HepG2 (cell line): Measurements from ENCODE around the gene ZCCHC7. TPM values are rescaled to one million over a fixed set of nuclear protein-coding genes. Genes with fewer than 3 reads are reported as not detected.

Experiments
- ATAC-seq: fragments of 200-7000 bp; cut with Tn5 transposase; 3 replicates; pipeline ENCODE4 v1.9.1; 2020; ENCODE audit warnings: mild to moderate bottlenecking, moderate library complexity
- BruUV-seq: library from RNA; stranded (reverse); fragments of 400-500 nt; replicated peaks from 2 replicates; lab custom pipeline; 2021; lab: Mats Ljungman, UMichigan
- CTCF ChIA-PET: fragments of 300-600 bp; formaldehyde crosslinking; extraction: SDS; loops from one replicate; lab custom pipeline; 2021; ENCODE audit warnings: low total read pairs, inconsistent platforms, low intra/inter-chr PET ratio; lab: Yijun Ruan, JAX
- POLR2A ChIA-PET: fragments of 350-600 bp; sonication (Branson Sonifier 250); formaldehyde crosslinking; loops from one replicate; lab custom pipeline; 2020; ENCODE audit warnings: antibody characterized with exemption, inconsistent platforms; lab: Yijun Ruan, JAX
- DNase-seq: peaks from one replicate; pipeline ENCODE4 v3.0.0-alpha.2; 2015; ENCODE audit warnings: low spot score
- FAIRE-seq: peaks from 3 replicates; lab custom pipeline; 2011; peaks lifted over from hg19 to GRCh38; lab: Jason Lieb, UNC
- H2AFZ ChIP-seq: one replicate; pipeline ENCODE4 v1.6.1; 2011; ENCODE audit warnings: low read length, inconsistent platforms
- H3K27ac ChIP-seq: fragments of 300-600 bp; 3 replicates; pipeline ENCODE4 v1.8.0; 2011; ENCODE audit warnings: mixed run types, mild to moderate bottlenecking, mixed read lengths, low read length, inconsistent platforms; ENCODE audit not compliant: insufficient read depth; ENCODE audit errors: extremely low read length
- H3K27me3 ChIP-seq, 2 experiments: fragments of 200-600 bp in 1 of 2; 2 replicates in 1 of 2; 3 replicates in 1 of 2; pipeline versions ENCODE4 v1.6.0 to v1.8.0; 2011; ENCODE audit warnings: low read length in 2 of 2, mild to moderate bottlenecking in 2 of 2, moderate library complexity in 2 of 2, inconsistent platforms in 1 of 2; ENCODE audit not compliant: insufficient read depth in 2 of 2, control insufficient read depth in 1 of 2
- H3K36me3 ChIP-seq, 2 experiments: fragments of 200-600 bp in 1 of 2; replicated peaks in 1 of 2; 2 replicates in 1 of 2; 3 replicates in 1 of 2; pipeline versions ENCODE4 v1.5.1 to v1.8.0; 2011; ENCODE audit warnings: low read length in 2 of 2, inconsistent platforms in 1 of 2; ENCODE audit not compliant: insufficient read depth in 2 of 2, control insufficient read depth in 1 of 2
- H3K4me1 ChIP-seq: 2 replicates; pipeline ENCODE4 v1.5.1; 2012; ENCODE audit warnings: low read length, inconsistent platforms; ENCODE audit not compliant: insufficient read depth
- H3K4me2 ChIP-seq: 2 replicates; pipeline ENCODE4 v1.6.0; 2011; ENCODE audit warnings: low read depth, low read length, inconsistent platforms
- H3K4me3 ChIP-seq, 3 experiments: fragments of 200-600 bp in 1 of 3; sonication (generic), shearing (Covaris generic) in 1 of 3; replicated peaks in 1 of 3; 2 replicates each; pipeline ENCODE4 v1.5.1; 2011 to 2016; ENCODE audit warnings: low read length in 3 of 3, inconsistent platforms in 2 of 3, low read depth in 2 of 3, mild to moderate bottlenecking in 2 of 3, control low read depth in 1 of 3, mixed read lengths in 1 of 3; ENCODE audit not compliant: insufficient read depth in 1 of 3
- H3K79me2 ChIP-seq: one replicate; pipeline ENCODE4 v1.6.1; 2011; ENCODE audit warnings: low read length, inconsistent platforms; ENCODE audit not compliant: insufficient read depth
- H3K9ac ChIP-seq: 2 replicates; pipeline ENCODE4 v1.6.0; 2011; ENCODE audit warnings: mild to moderate bottlenecking, low read depth, low read length, inconsistent platforms; ENCODE audit not compliant: insufficient read depth
- H3K9me3 ChIP-seq: 2 replicates; pipeline ENCODE4 v1.5.1; 2012; ENCODE audit warnings: mild to moderate bottlenecking, low read length
- H4K20me1 ChIP-seq: 2 replicates; pipeline ENCODE4 v1.6.0; 2011; ENCODE audit warnings: inconsistent platforms, mild to moderate bottlenecking, low read length, moderate library complexity; ENCODE audit not compliant: insufficient read depth
- ASH2L ChIP-seq: fragments of 300-600, 200-600 bp; sonication (generic); IDR thresholded peaks from 2 replicates; pipeline ENCODE4 v1.7.0; 2017; ENCODE audit warnings: low read depth, mild to moderate bottlenecking, moderate library complexity, mixed read lengths, low read length; ENCODE audit not compliant: insufficient read length
- ATF7-NPFF ChIP-seq: sonication (generic); formaldehyde crosslinking; IDR thresholded peaks from 2 replicates; pipeline ENCODE4 v1.8.1; 2023; ENCODE audit warnings: mild to moderate bottlenecking, low read depth, missing genetic modification reagents, moderate library complexity
- CAMTA2 ChIP-seq: sonication (generic); formaldehyde crosslinking; IDR thresholded peaks from 2 replicates; pipeline ENCODE4 v1.4.0; 2020; ENCODE audit warnings: mild to moderate bottlenecking, missing genetic modification reagents, borderline replicate concordance
- EED ChIP-seq: sonication (generic); formaldehyde crosslinking; IDR thresholded peaks from 2 replicates; pipeline ENCODE4 v1.5.0; 2020; ENCODE audit warnings: mild to moderate bottlenecking, missing genetic modification reagents
- GABPA ChIP-seq, 2 experiments: IDR thresholded peaks; 2 replicates each; pipeline ENCODE4 v1.6.1; 2011 to 2016; ENCODE audit warnings: low read depth in 2 of 2, low read length in 1 of 2, missing biosample characterization in 1 of 2, missing genetic modification characterization in 1 of 2
- SALL2 ChIP-seq: sonication (generic); formaldehyde crosslinking; IDR thresholded peaks from 2 replicates; pipeline ENCODE4 v1.8.1; 2023; ENCODE audit warnings: mild to moderate bottlenecking, missing genetic modification reagents, inconsistent platforms
- WIZ ChIP-seq: sonication (generic); formaldehyde crosslinking; IDR thresholded peaks from 2 replicates; pipeline ENCODE4 v1.5.1; 2020; ENCODE audit warnings: mild to moderate bottlenecking, missing genetic modification reagents
- ZBTB1 ChIP-seq: sonication (generic); formaldehyde crosslinking; IDR thresholded peaks from 2 replicates; pipeline ENCODE4 v1.4.0; 2020; ENCODE audit warnings: missing genetic modification reagents, borderline replicate concordance
- ZNF235 ChIP-seq: sonication (generic); formaldehyde crosslinking; IDR thresholded peaks from 2 replicates; pipeline ENCODE4 v1.8.1; 2023; ENCODE audit warnings: mild to moderate bottlenecking, missing genetic modification reagents, borderline replicate concordance
- ZNF3 ChIP-seq: IDR thresholded peaks from 2 replicates; pipeline ENCODE4 v1.7.0; 2017; ENCODE audit warnings: inconsistent platforms
- ZNF841 ChIP-seq: sonication (generic); formaldehyde crosslinking; IDR thresholded peaks from 2 replicates; pipeline ENCODE4 v1.8.1; 2023; ENCODE audit warnings: missing genetic modification reagents, borderline replicate concordance
- WGBS: methylation state at CpG from one replicate; pipeline ENCODE4 v1.1.6; 2017; ENCODE audit warnings: low lambda C conversion rate; 5-methylcytosine and 5-hydroxymethylcytosine counted together
- in situ Hi-C: cut with HindIII; loops from 2 replicates; pipeline ENCODE4 v1.10.0; 2017; ENCODE audit warnings: low pct_unique_long_range_greater_than_20kb; ENCODE audit not compliant: extremely low pct_ligation_motif_present
- intact Hi-C: fragments of 100-400 bp; cut with micrococcal nuclease; formaldehyde crosslinking; loops from one replicate; pipeline ENCODE4 v1.10.0; 2022; ENCODE audit not compliant: unreplicated experiment
- polyA plus RNA-seq, 8 experiments: library from polyadenylated mRNA; depleted of rRNA in 3 of 8; stranded (reverse) in 7 of 8; unstranded in 1 of 8; fragments of >200 nt; fragmentation: Illumina TruSeq in 4 of 8; extraction: Trizol in 4 of 8; gene quantifications; 2 replicates each; pipeline versions ENCODE4 v1.2.1 to v1.2.3, GENCODE V29; 2011 to 2016; ENCODE audit warnings: low read depth in 4 of 8, missing spikeins in 1 of 8, mixed read lengths in 1 of 8; ENCODE audit not compliant: insufficient read depth in 1 of 8
- total RNA-seq, 5 experiments: library from RNA; depleted of rRNA; stranded (reverse); fragments of >200 nt; fragmentation: Illumina TruSeq; extraction: Trizol; gene quantifications; 2 replicates each; pipeline ENCODE4 v1.2.3, GENCODE V29; 2016; ENCODE audit warnings: low read depth in 1 of 5
- TF ChIP-seq, protein P1 (sequence below): IDR thresholded peaks from 2 replicates; pipeline ENCODE4 v1.6.1; 2012; ENCODE audit warnings: low read length, improper control_type of control experiment

Gene ZCCHC7
- total and polyA plus RNA-seq, 2 of the 13 experiments (the other 11 are each of a cell fraction or from before 2014, with no cell fraction given), result 13.6 to 19.3 TPM

DNA sequence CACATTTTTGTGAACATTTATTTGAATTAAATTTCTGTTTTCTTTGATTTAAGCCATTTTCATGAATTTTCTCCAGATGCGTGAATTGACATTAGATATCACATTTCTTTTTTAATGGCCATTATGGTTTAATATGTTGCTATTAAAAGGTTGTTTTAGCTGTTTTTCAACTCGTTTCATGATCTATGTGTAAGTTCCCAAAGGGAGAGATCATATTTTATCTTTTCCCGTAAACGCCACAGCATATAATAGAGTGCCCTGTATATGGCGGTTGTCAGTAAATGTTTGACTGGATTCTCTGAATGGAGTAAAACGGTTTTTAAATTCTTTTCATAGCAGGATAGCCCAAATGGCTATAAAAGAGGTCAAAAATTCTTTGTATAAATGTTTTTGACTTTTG, 35.8 kb downstream of the ZCCHC7 start:
- Histone ChIP-seq H3K27ac (no peak overlapping the region), H2AFZ (no peak overlapping the region), H3K9ac (no peak overlapping the region), H3K4me3 (no peak overlapping the region), H4K20me1 (no peaks in the 10 kb centered on the region), H3K27me3 (no peaks in the 10 kb centered on the region), H3K9me3 (no peaks in the 10 kb centered on the region), H3K4me1 (no peaks in the 10 kb centered on the region), H3K79me2 (no peaks in the 10 kb centered on the region), H3K4me2 (no peak overlapping the region), H3K36me3 (peaks cover 1 to 7% of the 10 kb centered on the region in 2 experiments; a peak in 4 of 5 replicates)
- POLR2A ChIA-PET, result no interaction called here
- intact Hi-C loops, result no loop called here
- BruUV-seq, result no TSS peak
- 97% methylated on average over 6 of the region's 6 CpGs for WGBS
- no peak for DNase-seq
- FAIRE-seq, result no peak
- TF ChIP-seq, protein P1, sequence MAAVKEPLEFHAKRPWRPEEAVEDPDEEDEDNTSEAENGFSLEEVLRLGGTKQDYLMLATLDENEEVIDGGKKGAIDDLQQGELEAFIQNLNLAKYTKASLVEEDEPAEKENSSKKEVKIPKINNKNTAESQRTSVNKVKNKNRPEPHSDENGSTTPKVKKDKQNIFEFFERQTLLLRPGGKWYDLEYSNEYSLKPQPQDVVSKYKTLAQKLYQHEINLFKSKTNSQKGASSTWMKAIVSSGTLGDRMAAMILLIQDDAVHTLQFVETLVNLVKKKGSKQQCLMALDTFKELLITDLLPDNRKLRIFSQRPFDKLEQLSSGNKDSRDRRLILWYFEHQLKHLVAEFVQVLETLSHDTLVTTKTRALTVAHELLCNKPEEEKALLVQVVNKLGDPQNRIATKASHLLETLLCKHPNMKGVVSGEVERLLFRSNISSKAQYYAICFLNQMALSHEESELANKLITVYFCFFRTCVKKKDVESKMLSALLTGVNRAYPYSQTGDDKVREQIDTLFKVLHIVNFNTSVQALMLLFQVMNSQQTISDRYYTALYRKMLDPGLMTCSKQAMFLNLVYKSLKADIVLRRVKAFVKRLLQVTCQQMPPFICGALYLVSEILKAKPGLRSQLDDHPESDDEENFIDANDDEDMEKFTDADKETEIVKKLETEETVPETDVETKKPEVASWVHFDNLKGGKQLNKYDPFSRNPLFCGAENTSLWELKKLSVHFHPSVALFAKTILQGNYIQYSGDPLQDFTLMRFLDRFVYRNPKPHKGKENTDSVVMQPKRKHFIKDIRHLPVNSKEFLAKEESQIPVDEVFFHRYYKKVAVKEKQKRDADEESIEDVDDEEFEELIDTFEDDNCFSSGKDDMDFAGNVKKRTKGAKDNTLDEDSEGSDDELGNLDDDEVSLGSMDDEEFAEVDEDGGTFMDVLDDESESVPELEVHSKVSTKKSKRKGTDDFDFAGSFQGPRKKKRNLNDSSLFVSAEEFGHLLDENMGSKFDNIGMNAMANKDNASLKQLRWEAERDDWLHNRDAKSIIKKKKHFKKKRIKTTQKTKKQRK, result no peak
- TF ChIP-seq EED (CRISPR knock-in tag) (no peak), ATF7-NPFF (CRISPR knock-in tag) (no peak), ASH2L (no peak), WIZ (no peak), SALL2 (CRISPR knock-in tag) (no peak), ZNF235 (CRISPR knock-in tag) (no peak), ZNF841 (no peak), ZNF3 (CRISPR knock-in tag) (no peak), CAMTA2 (CRISPR knock-in tag) (no peak), GABPA (IDR thresholded peaks at IDR 0.05; ENCODE audit: low read depth, low read length) (no peak), GABPA (CRISPR knock-in tag; IDR thresholded peaks at IDR 0.05; ENCODE audit: low read depth) (no peak), ZBTB1 (no peak)
- CTCF ChIA-PET, result no interaction called here
- no peak for ATAC-seq
- in situ Hi-C loops, result no loop called here
